ENCODE results near the gene RECQL5. TPM values are rescaled to one million over a fixed set of nuclear protein-coding genes. Genes with fewer than 3 reads are reported as not detected.

The RECQL5 gene
- total RNA-seq, 1 donor from 2014 or later, result 22.7 TPM

DNA sequence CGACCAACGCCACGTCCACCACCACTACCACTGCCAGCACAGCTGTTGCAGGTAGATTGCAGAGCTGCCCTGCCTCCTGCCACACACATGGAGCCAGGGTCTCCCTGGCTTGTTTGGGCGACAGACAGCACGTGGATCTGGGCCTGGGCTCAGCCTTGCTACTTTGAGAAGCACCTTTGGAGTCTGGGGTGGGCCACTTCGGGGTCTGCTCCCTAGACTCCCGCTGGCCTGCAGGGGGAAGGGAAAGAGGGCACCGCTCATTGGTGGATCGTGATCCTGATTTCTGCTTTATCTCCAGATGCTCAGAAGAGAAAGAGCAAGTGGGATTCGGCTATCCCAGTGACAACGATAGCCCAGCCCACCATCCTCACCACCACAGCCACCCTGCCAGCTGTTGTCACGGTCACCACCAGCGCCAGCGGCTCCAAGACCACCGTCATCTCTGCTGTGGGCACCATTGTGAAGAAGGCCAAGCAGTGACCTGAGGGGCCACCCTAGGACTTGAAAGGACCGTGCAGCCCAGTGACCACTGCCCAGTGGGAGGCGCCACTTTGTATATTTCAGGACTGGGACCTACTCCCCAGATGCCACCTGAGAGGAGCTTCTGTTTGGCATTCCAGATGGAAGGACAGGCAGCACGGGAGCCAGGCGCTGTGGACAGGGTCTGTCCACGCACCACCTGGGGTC, 39.2 kb upstream of the RECQL5 start:
- TF ChIP-seq, protein P1, sequence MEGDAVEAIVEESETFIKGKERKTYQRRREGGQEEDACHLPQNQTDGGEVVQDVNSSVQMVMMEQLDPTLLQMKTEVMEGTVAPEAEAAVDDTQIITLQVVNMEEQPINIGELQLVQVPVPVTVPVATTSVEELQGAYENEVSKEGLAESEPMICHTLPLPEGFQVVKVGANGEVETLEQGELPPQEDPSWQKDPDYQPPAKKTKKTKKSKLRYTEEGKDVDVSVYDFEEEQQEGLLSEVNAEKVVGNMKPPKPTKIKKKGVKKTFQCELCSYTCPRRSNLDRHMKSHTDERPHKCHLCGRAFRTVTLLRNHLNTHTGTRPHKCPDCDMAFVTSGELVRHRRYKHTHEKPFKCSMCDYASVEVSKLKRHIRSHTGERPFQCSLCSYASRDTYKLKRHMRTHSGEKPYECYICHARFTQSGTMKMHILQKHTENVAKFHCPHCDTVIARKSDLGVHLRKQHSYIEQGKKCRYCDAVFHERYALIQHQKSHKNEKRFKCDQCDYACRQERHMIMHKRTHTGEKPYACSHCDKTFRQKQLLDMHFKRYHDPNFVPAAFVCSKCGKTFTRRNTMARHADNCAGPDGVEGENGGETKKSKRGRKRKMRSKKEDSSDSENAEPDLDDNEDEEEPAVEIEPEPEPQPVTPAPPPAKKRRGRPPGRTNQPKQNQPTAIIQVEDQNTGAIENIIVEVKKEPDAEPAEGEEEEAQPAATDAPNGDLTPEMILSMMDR (IDR thresholded peaks at IDR 0.05), result no peak
- TF ChIP-seq EZH2phosphoT487 (IDR thresholded peaks at IDR 0.05) (no peak), EZH2 (IDR thresholded peaks at IDR 0.05) (no peak)
- Histone ChIP-seq H4K20me1 (ENCODE audit: low read depth) (peaks cover 3% of the 10 kb centered on the region), H3K36me3 (no peaks in the 10 kb centered on the region), H3F3A (ENCODE audit: low read depth) (peaks cover 9% of the 10 kb centered on the region), H3K9me3 (ENCODE audit: low read depth) (no peaks in the 10 kb centered on the region), H3K27ac (no peak overlapping the region), H3K4me2 (no peak overlapping the region), H3K9ac (no peak overlapping the region), H3K27me3 (no peaks in the 10 kb centered on the region), H2AFZ (replicated peaks) (no peak overlapping the region), H3K79me2 (ENCODE audit: low read depth) (no peaks in the 10 kb centered on the region), H3K4me1 (no peaks in the 10 kb centered on the region), H3K4me3 (no peak overlapping the region)
- H3K36me3 Mint-ChIP-seq, result peaks cover 21% of the 10 kb centered on the region
- H3K27ac Mint-ChIP-seq, result no peak overlapping the region
- no peaks in the 10 kb centered on the region for H3K4me1 Mint-ChIP-seq
- no peak overlapping the region for H3K4me3 Mint-ChIP-seq
- DNase-seq (ENCODE audit: low spot score), result no peak
- peaks cover 2% of the 10 kb centered on the region for H3K27me3 Mint-ChIP-seq (ENCODE audit: insufficient read depth, low read depth)
- no peaks in the 10 kb centered on the region for H3K9me3 Mint-ChIP-seq

DNA sequence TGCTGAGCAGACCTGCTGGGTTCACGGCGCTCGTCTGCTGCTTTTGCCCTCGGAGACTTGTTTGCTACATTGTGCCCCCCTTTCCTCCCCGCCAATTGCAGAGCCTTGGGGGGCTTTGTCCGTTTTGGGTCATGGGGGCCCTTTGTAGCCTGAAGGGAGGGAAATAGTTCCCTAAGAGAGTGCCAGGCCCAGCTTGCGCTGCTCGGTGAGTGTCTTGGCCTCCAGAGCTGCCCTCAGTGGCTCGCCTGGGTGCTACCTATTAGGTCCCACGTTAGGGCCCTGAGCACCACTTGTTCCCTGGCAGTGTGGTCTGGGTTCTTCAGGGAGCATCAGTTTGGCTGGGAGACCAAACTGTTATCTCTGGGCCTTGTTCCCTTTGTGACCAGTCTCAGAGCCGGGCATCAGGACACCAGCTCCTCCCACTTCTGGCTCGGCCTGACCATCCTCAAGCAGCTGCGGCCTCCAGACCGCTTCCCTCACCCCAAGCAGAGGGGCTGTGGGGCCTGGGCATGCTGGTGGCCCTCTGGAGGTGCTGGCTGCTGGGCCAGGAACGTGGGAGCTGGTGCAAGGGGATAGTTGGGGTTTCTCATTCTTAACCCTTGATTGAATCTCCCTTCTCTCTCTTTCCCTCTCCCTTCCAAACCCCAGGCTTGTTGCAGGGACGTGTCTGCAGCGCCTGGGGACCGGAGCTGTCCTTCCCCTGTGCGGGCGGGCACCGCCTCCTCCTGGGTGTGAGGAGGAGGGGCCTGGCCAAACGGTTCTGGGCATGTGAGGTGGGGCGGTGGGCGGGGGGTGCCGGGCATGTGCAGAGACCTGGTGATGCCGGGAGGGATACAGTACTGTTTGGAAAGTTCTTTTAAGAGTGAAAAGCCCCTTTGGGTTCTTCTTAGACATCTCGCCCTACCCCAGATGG, 38.3 kb upstream of the RECQL5 start:
- no peak overlapping the region for H3K4me3 ChIP-seq
- H4K20me1 ChIP-seq (ENCODE audit: low read depth), result peaks cover 3% of the 10 kb centered on the region
- peaks cover 2% of the 10 kb centered on the region for H3K27me3 Mint-ChIP-seq (ENCODE audit: insufficient read depth, low read depth)
- H3K27me3 ChIP-seq, result no peaks in the 10 kb centered on the region
- peaks cover 9% of the 10 kb centered on the region for H3F3A ChIP-seq (ENCODE audit: low read depth)
- peaks cover 22% of the 10 kb centered on the region for H3K36me3 Mint-ChIP-seq
- no peak overlapping the region for H3K9ac ChIP-seq
- H3K4me2 ChIP-seq, result no peak overlapping the region
- H3K9me3 ChIP-seq (ENCODE audit: low read depth), result no peaks in the 10 kb centered on the region
- no peak overlapping the region for H2AFZ ChIP-seq (replicated peaks)
- H3K79me2 ChIP-seq (ENCODE audit: low read depth), result no peaks in the 10 kb centered on the region
- H3K4me1 Mint-ChIP-seq, result no peaks in the 10 kb centered on the region
- H3K36me3 ChIP-seq, result no peaks in the 10 kb centered on the region
- no peak for DNase-seq (ENCODE audit: low spot score)
- H3K4me3 Mint-ChIP-seq, result no peak overlapping the region
- H3K27ac ChIP-seq, result no peak overlapping the region
- TF ChIP-seq EZH2phosphoT487 (IDR thresholded peaks at IDR 0.05) (no peak), EZH2 (IDR thresholded peaks at IDR 0.05) (no peak)
- TF ChIP-seq, protein P1 (IDR thresholded peaks at IDR 0.05), result no peak
- H3K9me3 Mint-ChIP-seq, result no peaks in the 10 kb centered on the region
- H3K4me1 ChIP-seq, result no peaks in the 10 kb centered on the region
- H3K27ac Mint-ChIP-seq, result no peak overlapping the region

DNA sequence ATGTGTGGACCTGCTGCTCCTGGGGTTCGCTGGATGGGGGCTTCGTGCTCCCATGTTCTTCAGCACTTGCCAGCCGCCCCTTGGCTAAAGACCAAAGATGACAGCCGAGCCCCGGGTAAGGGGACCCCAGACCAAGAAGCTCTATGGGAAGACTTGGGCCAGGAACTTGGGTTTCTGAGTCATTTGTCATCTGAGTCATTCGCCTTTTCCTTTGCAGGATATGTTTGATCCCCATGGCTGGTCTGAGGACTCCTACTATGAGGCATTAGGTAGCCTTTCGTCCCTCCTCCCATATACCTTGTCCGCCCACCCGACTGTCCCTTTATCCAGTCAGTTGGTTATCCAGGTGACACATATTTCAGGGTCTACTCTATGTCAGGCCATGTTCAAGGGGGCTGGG, 36.6 kb upstream of the RECQL5 start:
- DNase-seq (ENCODE audit: low spot score), result no peak
- Histone ChIP-seq H3K4me2 (no peak overlapping the region), H3K4me1 (no peaks in the 10 kb centered on the region), H3F3A (ENCODE audit: low read depth) (peaks cover 5% of the 10 kb centered on the region), H2AFZ (replicated peaks) (no peak overlapping the region), H3K27me3 (no peaks in the 10 kb centered on the region), H3K27ac (no peak overlapping the region), H4K20me1 (ENCODE audit: low read depth) (peaks cover 5% of the 10 kb centered on the region), H3K9ac (no peak overlapping the region), H3K36me3 (no peaks in the 10 kb centered on the region), H3K79me2 (ENCODE audit: low read depth) (no peaks in the 10 kb centered on the region), H3K4me3 (no peak overlapping the region), H3K9me3 (ENCODE audit: low read depth) (no peaks in the 10 kb centered on the region)
- Mint-ChIP-seq H3K4me1 (no peaks in the 10 kb centered on the region), H3K4me3 (no peak overlapping the region), H3K36me3 (peaks cover 22% of the 10 kb centered on the region), H3K9me3 (no peaks in the 10 kb centered on the region), H3K27ac (no peak overlapping the region), H3K27me3 (ENCODE audit: insufficient read depth, low read depth) (peaks cover 2% of the 10 kb centered on the region)
- no peak for TF ChIP-seq EZH2phosphoT487 (IDR thresholded peaks at IDR 0.05)
- TF ChIP-seq, protein P1 (IDR thresholded peaks at IDR 0.05), result no peak

All from neural progenitor cell (in vitro differentiated cells).